ENCODE results near the gene CFAP141. TPM values are rescaled to one million over a fixed set of nuclear protein-coding genes. Genes with fewer than 3 reads are reported as not detected.

The CFAP141 gene
- total and polyA plus RNA-seq, 2 of the 4 experiments (the other 2 are of a cell fraction): not detected

GRCh38 chr1:154199563-154199879 lies 6.6 kb downstream of the CFAP141 start:
- dilution Hi-C loops (cut with HindIII; ENCODE audit: low sequenced_read_pairs, unreplicated experiment): no loop called here
- no peaks in the 10 kb centered on the region; the same call in 1 of the 2 replicates for H3K4me1 ChIP-seq (ENCODE audit: control insufficient read depth, insufficient read depth, low read length)
- no peak for TF ChIP-seq NFE2L2 (IDR thresholded peaks at IDR 0.05; ENCODE audit: low read depth, low read length)
- no peak for TF ChIP-seq FOS (IDR thresholded peaks at IDR 0.05; ENCODE audit: low read depth, low read length)
- TF ChIP-seq RAD21 (IDR thresholded peaks at IDR 0.05; ENCODE audit: low read length): no peak
- no peak; the same call in 1 of the 2 replicates for TF ChIP-seq SMC3 (IDR thresholded peaks at IDR 0.05; ENCODE audit: low read depth, low read length)
- H2BK15ac ChIP-seq (ENCODE audit: low read depth, low read length): no peak overlapping the region
- no peak overlapping the region for H3K23ac ChIP-seq (ENCODE audit: low read depth, low read length)
- DNase-seq (peak; percentile 29), ATAC-seq (ENCODE audit: low read depth) (peak; percentile 79)
- peak overlapping the region; percentile 72 for H3K4me2 ChIP-seq (ENCODE audit: low read depth, low read length)
- H3K27me3 ChIP-seq (ENCODE audit: control insufficient read depth, insufficient read depth, low read length): peaks cover 9% of the 10 kb centered on the region
- no peak overlapping the region for H2AK5ac ChIP-seq (ENCODE audit: low read depth, low read length)
- H2BK20ac ChIP-seq (ENCODE audit: low read depth, low read length): no peak overlapping the region
- no peaks in the 10 kb centered on the region for H3K9me3 ChIP-seq (ENCODE audit: control insufficient read depth, insufficient read depth, low read length)
- no peak overlapping the region for H3K56ac ChIP-seq (ENCODE audit: extremely low read depth, insufficient read depth, low read length)
- no peaks in the 10 kb centered on the region for H3K9me1 ChIP-seq (ENCODE audit: insufficient read depth, low read length)
- no peak overlapping the region for H3K9ac ChIP-seq (ENCODE audit: low read depth, low read length)
- no peaks in the 10 kb centered on the region for H3K79me1 ChIP-seq (ENCODE audit: low read depth in 1 of 2, low read length in 2 of 2)
- no peak overlapping the region for H2BK120ac ChIP-seq (ENCODE audit: low read depth, low read length)
- H4K5ac ChIP-seq (ENCODE audit: low read depth, low read length): no peak overlapping the region; the same call in 1 of the 2 replicates
- ChIA-PET CTCF (interaction anchor here (0.7 to 1.9 kb wide), 9 partner anchors 11 to 347 kb away, joined by 3 to 6 read pairs (median 3); no protein-coding TSS in a partner anchor), POLR2A (ENCODE audit: unreplicated experiment) (no interaction called here)
- H3K36me3 ChIP-seq (ENCODE audit: control insufficient read depth, insufficient read depth, low read length): no peaks in the 10 kb centered on the region
- H3K4ac ChIP-seq (ENCODE audit: low read depth, low read length): no peak overlapping the region
- WGBS, 2 experiments (ENCODE audit: extremely low coverage in 2 of 2, insufficient read length in 1 of 2): 100% methylated on average over 1 of the region's 3 CpGs; no CpG with 5 or more reads in 1 of the 2 experiments
- no peak overlapping the region for H4K91ac ChIP-seq (ENCODE audit: insufficient read depth, low read depth, low read length)
- no peaks in the 10 kb centered on the region; the same call in 1 of the 2 replicates for H4K20me1 ChIP-seq (ENCODE audit: insufficient read depth, low read length)
- peak overlapping the region; percentile 94 for H2AFZ ChIP-seq (replicated peaks; ENCODE audit: low read length, poor library complexity)
- H2BK5ac ChIP-seq (ENCODE audit: low read depth, low read length, poor library complexity, severe bottlenecking): no peak overlapping the region
- in situ Hi-C loops (cut with MboI; ENCODE audit: low sequenced_read_pairs): no loop called here
- no peak overlapping the region for H3K4me3 ChIP-seq (ENCODE audit: insufficient read depth, low read depth, low read length)
- H2AK9ac ChIP-seq (replicated peaks; ENCODE audit: low read depth, low read length, poor library complexity): no peak overlapping the region
- peak overlapping the region in 1 of 2 experiments; percentile 87; a peak in 1 of 4 replicates for H4K8ac ChIP-seq (ENCODE audit: low read depth in 2 of 2, low read length in 2 of 2)
- no peak overlapping the region for H3K27ac ChIP-seq (ENCODE audit: insufficient read depth, low read length)
- no peak overlapping the region for H3K18ac ChIP-seq (ENCODE audit: low read depth, low read length)
- no peak overlapping the region for H3K14ac ChIP-seq (replicated peaks; ENCODE audit: low read depth, low read length)
- intact Hi-C loops (cut with micrococcal nuclease): loop anchor here (1.0 to 5.0 kb wide), 2 partner anchors 73 to 128 kb away; partner anchors contain the start of genes ATP8B2 and HAX1
- no TSS peak for BruUV-seq (replicated peaks)
